GM10248 (cell line): ENCODE measurements around the gene ANKHD1.

Source experiments
- CTCF ChIA-PET: fragments of 300-600 bp; sonication (Branson Sonifier 250); formaldehyde crosslinking; extraction: SDS; loops from one replicate; lab custom pipeline; 2021; ENCODE audit warnings: antibody characterized with exemption; lab: Yijun Ruan, JAX
- POLR2A ChIA-PET: fragments of 350-650 bp; sonication (Branson Sonifier 250); formaldehyde crosslinking; extraction: SDS; loops from one replicate; lab custom pipeline; 2020; ENCODE audit warnings: antibody characterized with exemption; lab: Yijun Ruan, JAX
- DNase-seq: peaks from one replicate; pipeline ENCODE4 v3.0.0; 2012; ENCODE audit errors: extremely low spot score
- TF ChIP-seq, protein P1 (sequence below): IDR thresholded peaks from 2 replicates; pipeline ENCODE4 v1.5.1; 2012; ENCODE audit warnings: mild to moderate bottlenecking, low read depth; ENCODE audit errors: extremely low read depth, missing control alignments, control extremely low read depth

The ANKHD1 gene

DNA sequence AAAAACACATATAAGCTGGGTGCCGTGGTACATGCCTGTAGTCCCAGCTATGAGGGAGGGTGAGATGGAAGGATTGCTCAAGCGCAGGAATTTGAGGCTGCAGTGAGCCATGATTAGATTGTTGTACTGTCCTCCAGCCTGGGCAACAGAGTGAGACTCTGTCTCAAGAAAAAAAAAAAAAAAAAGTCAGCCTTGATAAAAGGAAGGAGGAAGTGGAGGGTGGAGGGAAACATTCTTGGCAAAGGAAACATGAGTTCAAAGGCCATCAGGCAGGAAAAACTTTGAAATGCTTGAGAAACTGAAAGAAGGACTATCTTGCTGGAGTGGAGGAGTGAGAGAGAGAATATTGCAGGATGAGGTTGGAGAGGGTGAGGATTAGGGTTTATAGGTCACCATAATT lies 18.3 kb upstream of the ANKHD1 start:
- ChIA-PET CTCF (interaction anchor here (1.2 to 5.9 kb wide), 4 partner anchors 10 to 30 kb away, joined by 3 to 39 read pairs (median 20); no protein-coding TSS in a partner anchor), POLR2A (no interaction called here)
- DNase-seq: no peak
- TF ChIP-seq, protein P1, sequence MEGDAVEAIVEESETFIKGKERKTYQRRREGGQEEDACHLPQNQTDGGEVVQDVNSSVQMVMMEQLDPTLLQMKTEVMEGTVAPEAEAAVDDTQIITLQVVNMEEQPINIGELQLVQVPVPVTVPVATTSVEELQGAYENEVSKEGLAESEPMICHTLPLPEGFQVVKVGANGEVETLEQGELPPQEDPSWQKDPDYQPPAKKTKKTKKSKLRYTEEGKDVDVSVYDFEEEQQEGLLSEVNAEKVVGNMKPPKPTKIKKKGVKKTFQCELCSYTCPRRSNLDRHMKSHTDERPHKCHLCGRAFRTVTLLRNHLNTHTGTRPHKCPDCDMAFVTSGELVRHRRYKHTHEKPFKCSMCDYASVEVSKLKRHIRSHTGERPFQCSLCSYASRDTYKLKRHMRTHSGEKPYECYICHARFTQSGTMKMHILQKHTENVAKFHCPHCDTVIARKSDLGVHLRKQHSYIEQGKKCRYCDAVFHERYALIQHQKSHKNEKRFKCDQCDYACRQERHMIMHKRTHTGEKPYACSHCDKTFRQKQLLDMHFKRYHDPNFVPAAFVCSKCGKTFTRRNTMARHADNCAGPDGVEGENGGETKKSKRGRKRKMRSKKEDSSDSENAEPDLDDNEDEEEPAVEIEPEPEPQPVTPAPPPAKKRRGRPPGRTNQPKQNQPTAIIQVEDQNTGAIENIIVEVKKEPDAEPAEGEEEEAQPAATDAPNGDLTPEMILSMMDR: no peak

DNA sequence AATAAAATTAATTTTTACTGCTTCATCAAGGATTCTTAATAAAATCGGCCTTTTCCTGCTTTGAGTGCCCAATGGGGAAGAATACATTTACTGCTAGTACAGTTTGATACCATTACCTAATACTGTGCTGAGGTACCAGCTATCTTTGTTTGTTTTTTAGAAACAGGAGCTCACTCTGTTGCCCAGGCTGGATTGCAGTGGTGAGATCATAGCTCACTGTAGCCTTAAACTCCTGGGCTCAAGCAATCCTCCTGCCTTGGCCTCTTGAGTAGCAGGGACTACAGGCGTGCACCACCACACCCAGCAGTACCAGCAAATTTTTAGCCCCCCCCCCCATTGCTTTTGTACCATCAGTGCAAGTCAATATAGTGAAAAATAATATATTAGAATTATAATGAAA lies 13.6 kb upstream of the ANKHD1 start:
- CTCF ChIA-PET: interaction anchor here (0.9 to 5.9 kb wide), 5 partner anchors 10 to 248 kb away, joined by 3 to 39 read pairs (median 3); no protein-coding TSS in a partner anchor
- POLR2A ChIA-PET: no interaction called here
- DNase-seq: no peak
- TF ChIP-seq, protein P1: no peak

DNA sequence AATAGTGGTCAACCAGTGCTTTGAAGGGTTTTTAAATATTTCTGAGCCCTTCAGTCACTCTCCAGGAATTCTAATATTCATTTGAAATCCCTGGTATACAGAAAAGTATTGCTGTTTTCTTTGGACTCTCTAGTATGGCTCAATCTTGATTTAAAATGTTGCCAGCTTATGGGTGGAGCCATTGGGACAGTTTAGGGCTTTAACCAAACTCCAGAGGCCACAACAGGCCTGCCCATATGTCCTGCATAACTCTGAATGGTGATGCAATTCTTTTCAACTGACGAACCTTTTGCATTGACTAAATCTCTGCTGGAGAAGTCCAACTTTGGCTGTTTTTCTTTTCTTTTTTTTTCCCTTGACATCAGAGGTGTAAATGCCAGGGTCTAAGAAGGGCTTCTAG lies 10.3 kb upstream of the ANKHD1 start:
- TF ChIP-seq, protein P1: no peak
- CTCF ChIA-PET: interaction anchor here (1.7 to 2.7 kb wide), 2 partner anchors 10 to 18 kb away, joined by 8 to 9 read pairs; partner anchors contain the start of gene ANKHD1
- no peak for DNase-seq
- POLR2A ChIA-PET: no interaction called here

DNA sequence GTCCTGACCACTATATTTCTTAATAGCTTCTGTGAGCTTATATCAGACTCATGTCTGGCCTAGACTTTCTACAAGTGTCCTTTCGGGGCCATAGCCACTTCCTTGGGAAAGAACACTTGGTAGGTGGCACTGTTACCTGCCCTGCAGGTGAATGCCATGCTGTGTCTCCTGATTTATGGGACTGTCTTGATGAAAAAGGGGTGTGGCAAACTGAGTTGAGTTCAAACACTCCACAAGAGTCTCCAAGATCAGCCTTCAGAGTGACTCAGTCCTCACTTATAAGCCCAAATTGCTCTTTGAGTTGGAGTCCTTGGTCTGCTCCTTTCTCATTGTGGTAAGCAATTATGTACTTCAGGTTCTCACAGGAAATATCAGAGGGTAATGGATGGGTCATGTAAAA lies 9.9 kb upstream of the ANKHD1 start:
- no peak for DNase-seq
- TF ChIP-seq, protein P1: no peak
- POLR2A ChIA-PET: no interaction called here
- CTCF ChIA-PET: interaction anchor here (1.7 to 2.7 kb wide), 2 partner anchors 9 to 19 kb away, joined by 8 to 9 read pairs; partner anchors contain the start of gene ANKHD1

DNA sequence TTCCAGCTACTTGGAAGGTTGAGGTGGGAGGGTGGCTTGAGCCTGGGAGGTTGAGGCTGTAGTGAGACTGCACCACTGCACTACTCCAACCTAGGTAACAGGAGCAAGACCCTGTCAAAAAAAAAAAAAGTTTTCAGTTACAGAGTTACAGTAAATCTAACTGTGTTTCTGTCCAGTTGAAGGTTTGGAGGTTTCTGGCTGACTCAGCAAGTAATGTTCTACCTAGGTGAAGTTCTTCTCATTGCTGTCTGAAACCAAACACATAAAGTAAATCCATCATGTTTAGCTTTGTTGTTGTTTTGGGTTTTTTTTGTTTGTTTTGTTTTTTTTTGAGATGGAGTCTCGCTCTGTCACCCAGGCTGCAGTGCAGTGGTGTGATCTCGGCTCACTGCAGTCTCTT lies 7.9 kb upstream of the ANKHD1 start:
- DNase-seq: no peak
- TF ChIP-seq, protein P1: no peak
- ChIA-PET POLR2A (interaction anchor here (0.7 kb wide), 1 partner anchor 238 kb away, joined by 3 read pairs; no protein-coding TSS in a partner anchor), CTCF (interaction anchor here (0.8 to 1.7 kb wide), 8 partner anchors 9 to 154 kb away, joined by 3 to 12 read pairs (median 4); partner anchors contain the start of gene HBEGF)

DNA sequence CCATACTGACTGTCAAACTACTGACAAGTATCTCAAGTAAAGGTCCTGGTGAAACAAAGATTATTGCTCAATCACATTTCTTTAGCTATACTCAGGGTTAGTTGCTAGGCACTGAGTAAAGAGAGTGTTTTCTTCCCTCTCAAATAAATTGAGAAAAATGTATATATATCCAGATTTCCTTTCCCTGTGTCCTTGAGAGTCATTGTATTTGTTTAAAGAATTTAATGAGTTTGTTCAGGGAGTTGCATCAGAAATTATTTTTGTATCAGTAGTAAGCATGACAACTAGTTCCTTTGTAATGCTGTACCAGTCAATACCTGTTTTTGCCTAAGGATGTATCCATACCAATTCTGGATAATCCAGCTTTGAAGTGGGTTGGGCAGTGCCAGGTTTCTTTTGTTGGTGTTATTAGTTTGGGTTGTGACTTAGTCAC lies 3.2 kb upstream of the ANKHD1 start:
- ChIA-PET CTCF (no interaction called here), POLR2A (no interaction called here)
- no peak for DNase-seq
- TF ChIP-seq, protein P1: no peak
